Ovary (tissue), 9 donors: ENCODE data around the gene CUBN. TPM values are rescaled to one million over a fixed set of nuclear protein-coding genes. Genes with fewer than 3 reads are reported as not detected.

Source experiments
- DNase-seq, 5 donors: peaks; one replicate each; pipeline ENCODE4 v3.0.0-alpha.2; 2019 to 2020
- H3K27ac ChIP-seq, 2 donors: fragments of 200-600 bp; one replicate each; pipeline versions ENCODE4 v1.5.1 to v1.8.0; 2019 to 2022
- H3K27me3 ChIP-seq: fragments of 200-600 bp; one replicate; pipeline ENCODE4 v1.8.0; 2022
- H3K36me3 ChIP-seq: fragments of 200-600 bp; sonication (generic); one replicate; pipeline ENCODE4 v1.5.1; 2019
- H3K4me1 ChIP-seq: one replicate; pipeline ENCODE4 v1.8.1; 2013; ENCODE audit warnings: mild to moderate bottlenecking, moderate library complexity; ENCODE audit not compliant: insufficient read depth
- H3K4me3 ChIP-seq: fragments of 200-600 bp; sonication (generic); one replicate; pipeline ENCODE4 v1.5.1; 2017
- H3K9me3 ChIP-seq, 2 donors: fragments of 200-600 bp in 1 of 2; sonication (generic) in 1 of 2; one replicate each; pipeline versions ENCODE4 v1.5.1 to v1.8.1; 2013 to 2019; ENCODE audit warnings: mild to moderate bottlenecking in 1 of 2, moderate library complexity in 1 of 2
- EP300 ChIP-seq: sonication (generic); formaldehyde crosslinking; IDR thresholded peaks from one replicate; pipeline ENCODE4 v1.6.1; 2017; ENCODE audit warnings: antibody characterized with exemption
- POLR2A ChIP-seq: fragments of 450-650 bp; IDR thresholded peaks from one replicate; pipeline ENCODE4 v1.6.1; 2017; ENCODE audit warnings: antibody characterized with exemption, mild to moderate bottlenecking, moderate library complexity
- WGBS, 3 donors: extraction: QIAGEN DNeasy Blood & Tissue Kit in 1 of 3; methylation state at CpG; one replicate each; pipeline versions ENCODE4 v1.1.5 to v1.1.7; 2013 to 2017; 5-methylcytosine and 5-hydroxymethylcytosine counted together
- intact Hi-C, 4 donors: fragments of 100-400 bp; cut with DNase I; formaldehyde crosslinking; loops; one replicate each; pipeline versions ENCODE4 v1.11.0 to v1.15.1; 2022 to 2023
- polyA plus RNA-seq, 2 donors: library from polyadenylated mRNA; stranded (reverse); fragments of 200-250 nt in 1 of 2; fragments of 350-450 nt in 1 of 2; fragmentation: Illumina TruSeq in 1 of 2; extraction: RNeasy Lipid Tissue Mini Kit (QIAGEN cat#74804) in 1 of 2; gene quantifications; one replicate each; pipeline ENCODE4 v1.2.3, GENCODE V29; 2013 to 2014
- total RNA-seq, 7 donors: library from RNA; depleted of rRNA in 2 of 7; stranded (reverse); fragments of >200 nt in 2 of 7; fragmentation: NEBNext Ultra II Directional in 3 of 7; extraction: Animal tissue kit (Norgen Biotek cat#: 25700) in 3 of 7; gene quantifications; one replicate each; pipeline versions ENCODE4 v1.1.0 to v1.2.4, GENCODE V29; 2016 to 2023
- TF ChIP-seq, protein P1 (sequence below), 3 donors: fragments of 450-650 bp in 2 of 3; fragments of 200-600 bp in 1 of 3; IDR thresholded peaks; one replicate each; pipeline versions ENCODE4 v1.5.1 to v1.8.0; 2016 to 2022; ENCODE audit warnings: antibody characterized with exemption in 3 of 3, mild to moderate bottlenecking in 1 of 3
- donor health status: DM: no; HTN: no; CAD: no; lungs with moderate emphysema.
- donor health status: DM: no; HTN: no; CAD: no.
- donor health status: Bipolar disorder and iron deficiency.
- donor health status: DM: yes; HTN: yes; CAD: no.
- donor health status: DM: no; HTN: no; CAD: no.
- donor health status: DM: yes; HTN: yes; CAD: no.

CUBN gene
- total and polyA plus RNA-seq, 9 donors, result 1.9 to 5.8 (median 4.0) TPM

DNA sequence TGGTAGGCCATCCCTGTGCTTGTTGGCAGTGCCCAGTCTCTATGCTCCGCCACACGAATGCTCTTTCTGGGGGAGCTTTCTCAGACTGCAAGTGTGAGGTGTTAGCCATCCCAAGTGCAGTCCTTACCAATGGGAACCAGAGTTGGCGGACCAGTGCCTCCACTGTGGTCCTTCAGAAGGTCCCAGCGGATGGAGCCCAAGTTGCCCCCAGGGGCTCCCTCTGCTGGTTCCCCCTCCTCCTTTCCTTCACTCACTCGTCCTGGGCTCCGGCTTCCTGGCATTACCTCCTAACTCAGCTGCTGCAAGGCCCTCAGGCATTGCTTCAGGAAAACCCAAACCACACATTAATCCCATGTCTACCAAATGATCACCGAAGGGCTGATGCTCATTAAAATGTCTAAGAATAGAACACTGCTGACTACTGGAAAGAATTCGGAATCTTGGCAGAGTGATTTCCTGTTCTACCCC lies 139.8 kb downstream of the CUBN start:
- Histone ChIP-seq H3K27me3 (no peaks in the 10 kb centered on the region), H3K9me3 (no peaks in the 10 kb centered on the region), H3K4me3 (no peak overlapping the region), H3K27ac (no peak overlapping the region), H3K36me3 (no peaks in the 10 kb centered on the region), H3K4me1 (peaks cover 15% of the 10 kb centered on the region)
- DNase-seq, result no peak
- TF ChIP-seq EP300 (no peak), POLR2A (no peak)
- TF ChIP-seq, protein P1, sequence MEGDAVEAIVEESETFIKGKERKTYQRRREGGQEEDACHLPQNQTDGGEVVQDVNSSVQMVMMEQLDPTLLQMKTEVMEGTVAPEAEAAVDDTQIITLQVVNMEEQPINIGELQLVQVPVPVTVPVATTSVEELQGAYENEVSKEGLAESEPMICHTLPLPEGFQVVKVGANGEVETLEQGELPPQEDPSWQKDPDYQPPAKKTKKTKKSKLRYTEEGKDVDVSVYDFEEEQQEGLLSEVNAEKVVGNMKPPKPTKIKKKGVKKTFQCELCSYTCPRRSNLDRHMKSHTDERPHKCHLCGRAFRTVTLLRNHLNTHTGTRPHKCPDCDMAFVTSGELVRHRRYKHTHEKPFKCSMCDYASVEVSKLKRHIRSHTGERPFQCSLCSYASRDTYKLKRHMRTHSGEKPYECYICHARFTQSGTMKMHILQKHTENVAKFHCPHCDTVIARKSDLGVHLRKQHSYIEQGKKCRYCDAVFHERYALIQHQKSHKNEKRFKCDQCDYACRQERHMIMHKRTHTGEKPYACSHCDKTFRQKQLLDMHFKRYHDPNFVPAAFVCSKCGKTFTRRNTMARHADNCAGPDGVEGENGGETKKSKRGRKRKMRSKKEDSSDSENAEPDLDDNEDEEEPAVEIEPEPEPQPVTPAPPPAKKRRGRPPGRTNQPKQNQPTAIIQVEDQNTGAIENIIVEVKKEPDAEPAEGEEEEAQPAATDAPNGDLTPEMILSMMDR (IDR thresholded peaks at IDR 0.05), result no peak
- intact Hi-C loops, result no loop called here
- 86 to 91% (median 87%) methylated on average over 8 of the region's 8 CpGs for WGBS, 3 donors

- Histone ChIP-seq H3K4me3 (no peak overlapping the region), H3K36me3 (no peaks in the 10 kb centered on the region), H3K4me1 (peaks cover 15% of the 10 kb centered on the region), H3K27ac (no peak overlapping the region), H3K27me3 (no peaks in the 10 kb centered on the region), H3K9me3 (no peaks in the 10 kb centered on the region)
- DNase-seq, result no peak
- 95 to 99% (median 97%) methylated on average over 2 of the region's 2 CpGs for WGBS, 3 donors
- intact Hi-C loops, result no loop called here
- TF ChIP-seq POLR2A (no peak), EP300 (no peak)
- TF ChIP-seq, protein P1 (IDR thresholded peaks at IDR 0.05), result no peak
Measured at GRCh38 chr10:16988900-16989299, 140.7 kb downstream of the CUBN start.

GRCh38 chr10:16987976-16988610 lies 141.5 kb downstream of the CUBN start:
- Histone ChIP-seq H3K36me3 (no peaks in the 10 kb centered on the region), H3K27me3 (no peaks in the 10 kb centered on the region), H3K4me1 (peaks cover 15% of the 10 kb centered on the region), H3K9me3 (no peaks in the 10 kb centered on the region), H3K27ac (peak overlapping the region in 1 of 2 donors; percentile 56), H3K4me3 (no peak overlapping the region)
- TF ChIP-seq POLR2A (no peak), EP300 (no peak)
- TF ChIP-seq, protein P1 (IDR thresholded peaks at IDR 0.05), result no peak
- no peak for DNase-seq
- WGBS, 3 donors, result 83 to 86% (median 84%) methylated on average over 8 of the region's 8 CpGs
- intact Hi-C loops, result no loop called here

DNA sequence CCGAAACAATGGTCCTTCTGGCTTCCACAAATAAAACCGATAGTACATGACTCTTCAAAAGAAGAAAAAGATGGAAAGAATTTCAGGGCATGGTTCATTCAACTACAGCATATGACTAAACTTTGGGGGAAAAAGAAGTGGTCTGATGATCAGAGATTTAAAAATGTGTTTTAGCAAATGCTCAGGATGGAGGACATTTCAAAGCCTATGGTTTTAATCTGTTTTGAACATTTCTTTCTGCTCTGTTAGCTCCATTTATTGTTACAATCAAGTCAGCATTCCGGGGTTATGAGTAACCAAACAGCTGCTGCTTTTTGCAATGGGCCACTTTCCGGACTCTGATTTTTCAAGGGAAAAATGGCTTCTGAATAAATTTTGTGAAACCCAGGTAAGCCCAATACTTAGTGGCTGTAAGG lies 142.4 kb downstream of the CUBN start:
- no peak for DNase-seq
- Histone ChIP-seq H3K9me3 (no peaks in the 10 kb centered on the region), H3K4me1 (peaks cover 15% of the 10 kb centered on the region), H3K4me3 (no peak overlapping the region), H3K36me3 (no peaks in the 10 kb centered on the region), H3K27ac (peak overlapping the region in 1 of 2 donors; percentile 56), H3K27me3 (no peaks in the 10 kb centered on the region)
- intact Hi-C loops, result no loop called here
- TF ChIP-seq, protein P1 (IDR thresholded peaks at IDR 0.05), result no peak
- TF ChIP-seq POLR2A (no peak), EP300 (no peak)
- 16 to 33% (median 25%) methylated on average over 4 of the region's 4 CpGs for WGBS, 3 donors
